Measurements from ENCODE around the gene FRMD4A.

DNA sequence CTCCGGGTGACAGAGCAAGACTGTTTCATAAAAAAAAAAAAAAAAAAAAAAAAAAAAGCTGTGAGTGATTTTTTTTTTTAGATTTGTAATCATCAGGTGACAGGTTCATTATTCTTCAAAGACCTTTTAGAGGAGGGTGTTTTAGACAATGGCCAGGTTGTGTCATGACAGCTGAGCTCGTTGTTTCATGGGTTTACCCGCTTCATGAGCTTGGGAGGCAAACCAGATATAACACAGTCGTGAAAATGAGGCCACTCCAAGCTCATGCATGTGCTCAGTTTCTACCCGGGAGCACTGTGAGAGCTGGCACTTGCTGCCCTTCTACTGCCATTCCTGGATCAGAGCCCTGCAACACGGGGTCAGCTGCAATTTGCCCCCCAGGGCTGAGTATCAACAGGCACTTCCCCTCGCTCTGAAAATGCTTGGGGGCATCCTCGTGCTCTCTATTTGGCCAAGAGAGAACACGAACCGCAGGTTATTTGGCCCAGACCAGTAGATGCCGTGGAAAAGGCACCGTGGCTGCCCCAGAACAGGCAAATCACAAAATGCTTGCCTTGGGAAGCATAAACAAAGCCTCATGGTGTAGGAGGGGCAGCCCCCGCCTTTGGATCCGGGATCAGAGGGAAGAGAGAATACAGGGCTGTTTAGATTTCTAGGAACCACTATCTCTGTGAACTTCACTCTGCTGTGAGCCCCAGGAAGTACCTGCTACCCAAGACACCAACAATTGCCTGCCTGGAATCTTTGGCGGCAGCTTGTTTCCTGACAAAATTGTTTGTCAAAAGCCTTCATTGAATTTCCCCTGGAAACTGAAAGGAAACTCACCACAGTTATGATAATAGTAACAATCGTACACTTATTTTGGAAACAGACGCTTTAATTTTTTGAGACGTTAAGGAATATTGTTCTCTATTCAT lies 371.0 kb downstream of the FRMD4A start:
- TF ChIP-seq EZH2 (IDR thresholded peaks at IDR 0.05) (no peak), EZH2phosphoT487 (IDR thresholded peaks at IDR 0.05) (no peak)
- TF ChIP-seq, protein P1, sequence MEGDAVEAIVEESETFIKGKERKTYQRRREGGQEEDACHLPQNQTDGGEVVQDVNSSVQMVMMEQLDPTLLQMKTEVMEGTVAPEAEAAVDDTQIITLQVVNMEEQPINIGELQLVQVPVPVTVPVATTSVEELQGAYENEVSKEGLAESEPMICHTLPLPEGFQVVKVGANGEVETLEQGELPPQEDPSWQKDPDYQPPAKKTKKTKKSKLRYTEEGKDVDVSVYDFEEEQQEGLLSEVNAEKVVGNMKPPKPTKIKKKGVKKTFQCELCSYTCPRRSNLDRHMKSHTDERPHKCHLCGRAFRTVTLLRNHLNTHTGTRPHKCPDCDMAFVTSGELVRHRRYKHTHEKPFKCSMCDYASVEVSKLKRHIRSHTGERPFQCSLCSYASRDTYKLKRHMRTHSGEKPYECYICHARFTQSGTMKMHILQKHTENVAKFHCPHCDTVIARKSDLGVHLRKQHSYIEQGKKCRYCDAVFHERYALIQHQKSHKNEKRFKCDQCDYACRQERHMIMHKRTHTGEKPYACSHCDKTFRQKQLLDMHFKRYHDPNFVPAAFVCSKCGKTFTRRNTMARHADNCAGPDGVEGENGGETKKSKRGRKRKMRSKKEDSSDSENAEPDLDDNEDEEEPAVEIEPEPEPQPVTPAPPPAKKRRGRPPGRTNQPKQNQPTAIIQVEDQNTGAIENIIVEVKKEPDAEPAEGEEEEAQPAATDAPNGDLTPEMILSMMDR (IDR thresholded peaks at IDR 0.05): no peak

Measured in neural progenitor cell (in vitro differentiated cells).